ENCODE data around the gene HSPA4L. TPM values are rescaled to one million over a fixed set of nuclear protein-coding genes. Genes with fewer than 3 reads are reported as not detected.

Gene HSPA4L
- 30.0 and 33.0 TPM in 2 replicates for total RNA-seq (2013; cell fraction: nucleolus; rRNA removed)
- total RNA-seq (2014; rRNA removed) (12.0 and 12.1 TPM in 2 replicates), total RNA-seq (2014; rRNA removed; fragmentation: Illumina TruSeq; extraction: Trizol) (23.1 and 24.1 TPM in 2 replicates), total RNA-seq (2021) (20.4 and 21.5 TPM in 2 replicates), polyA plus RNA-seq (2011; rRNA removed) (21.3 and 37.8 TPM in 2 replicates), polyA plus RNA-seq (2014; fragmentation: Illumina TruSeq; extraction: Trizol) (23.8 and 30.2 TPM in 2 replicates), polyA plus RNA-seq (2014; fragmentation: Nextera tagmentation; extraction: Ambion mirVana) (10 to 100 TPM in 1 of 2 experiments, 1 to 10 TPM in 1; 8.6 to 12.8 TPM), polyA plus RNA-seq (2014; rRNA removed) (8.4 and 11.1 TPM in 2 replicates), polyA plus RNA-seq (2016; fragmentation: Nextera tagmentation; extraction: Ambion mirVana) (10 to 100 TPM; 38.1 to 40.5 TPM), polyA minus RNA-seq (2011; rRNA and poly(A)+ RNA removed) (24.8 and 31.2 TPM in 2 replicates), Bru-seq, nascent RNA (percentile 83 among the genes with signal in this experiment), BruChase-seq, experiment 1, labeled RNA remaining after a 6-hour chase (percentile 79 among the genes with signal in this experiment), BruChase-seq, experiment 2, labeled RNA remaining after a 2-hour chase (percentile 77 among the genes with signal in this experiment)
- polyA plus RNA-seq (2011; ENCODE audit: low read depth): 3.8 TPM
- polyA plus RNA-seq (2011; cell fraction: cytosol; rRNA removed): 8.1 and 8.2 TPM in 2 replicates
- 8.2 and 11.3 TPM in 2 replicates for polyA plus RNA-seq (2011; cell fraction: nucleus; rRNA removed)
- polyA plus RNA-seq (2012): 8.5 and 10.5 TPM in 2 replicates
- 8.4 and 10.9 TPM in 2 replicates for polyA minus RNA-seq (2011; cell fraction: cytosol; rRNA and poly(A)+ RNA removed)
- polyA minus RNA-seq (2011; cell fraction: nucleus; rRNA and poly(A)+ RNA removed): 14.7 and 21.5 TPM in 2 replicates
- long read RNA-seq, experiment 1, full-length matches to known transcripts: 17 of 37 reads
- long read RNA-seq, experiment 1, partial matches to known transcripts: 15 of 37 reads
- long read RNA-seq, experiment 1, other reads (novel, unspliced or antisense): 5 of 37 reads
- long read RNA-seq, experiment 2, full-length matches to known transcripts: 31 of 456 reads
- long read RNA-seq, experiment 2, partial matches to known transcripts: 404 of 456 reads
- long read RNA-seq, experiment 2, other reads (novel, unspliced or antisense): 21 of 456 reads

GRCh38 chr4:127782275-127783025 is at the start of gene HSPA4L:
Gene HSPA4L (plus strand): TSS chr4:127782322. CDS start chr4:127782551, 229 bp downstream.
- Histone ChIP-seq H4K20me1 (ENCODE audit: control insufficient read depth, insufficient read depth) (no peaks in the 10 kb centered on the region), H3K27me3 (replicated peaks in 1 of 2; ENCODE audit: control insufficient read depth in 2 of 2, insufficient read depth in 2 of 2, low read length in 1 of 2) (no peaks in the 10 kb centered on the region), H3K9me3 (replicated peaks; ENCODE audit: control insufficient read depth, insufficient read depth, low read length) (no peaks in the 10 kb centered on the region), H3K4me2 (ENCODE audit: control insufficient read depth, insufficient read depth) (peak within 1 kb of the TSS; percentile 84), H2AFZ (ENCODE audit: control insufficient read depth, low read depth, low read length) (peak within 1 kb of the TSS; percentile 98), H3K9ac (ENCODE audit: control insufficient read depth, insufficient read depth, low read length) (peak within 1 kb of the TSS; percentile 94), H3K4me3 (peak within 1 kb of the TSS; percentile 96), H3K4me1 (ENCODE audit: control insufficient read depth, insufficient read depth, low read length) (peaks cover 11% of the 10 kb centered on the region), H3K79me2 (ENCODE audit: control insufficient read depth, insufficient read depth, low read length) (peaks cover 47% of the 10 kb centered on the region), H3K36me3 (ENCODE audit: control insufficient read depth in 2 of 2, insufficient read depth in 2 of 2, low read length in 1 of 2) (no peaks in the 10 kb centered on the region), H3K27ac (ENCODE audit: control insufficient read depth, insufficient read depth) (peak within 1 kb of the TSS; percentile 90)
- ChIA-PET RAD21 (ENCODE audit: unreplicated experiment) (interaction anchor here (0.6 to 2.0 kb wide), 8 partner anchors 50 to 343 kb away, joined by 3 to 10 read pairs (median 3); partner anchors contain the start of genes ABHD18, MFSD8 and PLK4), POLR2A (interaction anchor here (0.7 to 2.1 kb wide), 9 partner anchors 18 to 278 kb away, joined by 3 to 11 read pairs (median 6); partner anchors contain the start of genes ABHD18, LARP1B, MFSD8 and PLK4), CTCF (interaction anchor here (0.6 to 1.2 kb wide), 6 partner anchors 13 to 1106 kb away, joined by 3 to 6 read pairs (median 3); partner anchors contain the start of genes ABHD18 and MFSD8), SMC1A (ENCODE audit: uncharacterized antibody, unreplicated experiment) (interaction anchor here (0.6 to 1.6 kb wide), 5 partner anchors 10 to 269 kb away, joined by 3 to 5 read pairs (median 3); no protein-coding TSS in a partner anchor)
- in situ Hi-C loops (cut with MboI) (no loop called here), intact Hi-C loops (cut with micrococcal nuclease; ENCODE audit: unreplicated experiment) (loop anchor here (2.0 to 5.0 kb wide), 6 partner anchors 74 to 1030 kb away; partner anchors contain the start of genes ABHD18, LARP1B, MFSD8 and PLK4)
- no peak for FAIRE-seq
- peak; percentile 54 for ATAC-seq
- DNase-seq (ENCODE audit: low read depth, low spot score): peak; percentile 49
- WGBS (ENCODE audit: insufficient coverage, insufficient replicate concordance, low lambda C conversion rate, missing lambda C conversion rate): 1% methylated on average over 59 of the region's 63 CpGs
- BruUV-seq (replicated peaks): TSS peak; percentile 91
- TF ChIP-seq RUNX3 (IDR thresholded peaks at IDR 0.05; ENCODE audit: low read length) (peak; percentile 88), SMAD1 (IDR thresholded peaks at IDR 0.05; ENCODE audit: low read depth, partially characterized antibody) (no peak), MXI1 (IDR thresholded peaks at IDR 0.05; ENCODE audit: low read depth, low read length) (peak; percentile 42), CHD1 (IDR thresholded peaks at IDR 0.05; ENCODE audit: low read depth, low read length) (peak; percentile 64; the same call in 1 of the 2 replicates), NFIC (IDR thresholded peaks at IDR 0.05; ENCODE audit: low read depth, low read length) (peak; percentile 29; the same call in 1 of the 2 replicates), ZBED1 (IDR thresholded peaks at IDR 0.05; ENCODE audit: borderline replicate concordance) (peak; percentile 76; the same call in 1 of the 2 replicates), MEF2B (IDR thresholded peaks at IDR 0.05; ENCODE audit: partially characterized antibody, poor library complexity, severe bottlenecking) (peak; percentile 97), MTA2 (IDR thresholded peaks at IDR 0.05; ENCODE audit: low read depth) (peak; percentile 71), NRF1 (conservative IDR thresholded peaks at IDR 0.05; ENCODE audit: low read depth, low read length) (peak; percentile 61; the same call in 1 of the 2 replicates), BMI1 (IDR thresholded peaks at IDR 0.05; ENCODE audit: borderline replicate concordance) (0 out of 2 replicates have a peak, but pooled peaks have one; percentile 38), LARP7 (IDR thresholded peaks at IDR 0.05) (peak; percentile 83; the same call in 1 of the 2 replicates), MTA3 (IDR thresholded peaks at IDR 0.05; ENCODE audit: borderline replicate concordance, low read length) (peak; percentile 74; the same call in 1 of the 2 replicates), IKZF2 (IDR thresholded peaks at IDR 0.05) (peak; percentile 72 to 86), SMC3 (IDR thresholded peaks at IDR 0.05; ENCODE audit: borderline replicate concordance, low read length) (0 out of 2 replicates have a peak, but pooled peaks have one; percentile 5), TAF1 (IDR thresholded peaks at IDR 0.05; ENCODE audit: borderline replicate concordance, low read depth, low read length) (peak; percentile 49; the same call in 1 of the 2 replicates), ZNF622 (IDR thresholded peaks at IDR 0.05) (no peak), GATAD2B (conservative IDR thresholded peaks at IDR 0.05; ENCODE audit: low read depth) (peak; percentile 82; the same call in 1 of the 2 replicates), ZNF24 (IDR thresholded peaks at IDR 0.05) (no peak), BCL11A (IDR thresholded peaks at IDR 0.05; ENCODE audit: low read depth, low read length) (peak; percentile 28; the same call in 1 of the 2 replicates), HDGF (IDR thresholded peaks at IDR 0.05) (0 out of 2 replicates have a peak, but pooled peaks have one; percentile 39)
